Body of pancreas (tissue), 4 donors: ENCODE measurements around the gene ATP2B2. TPM values are rescaled to one million over a fixed set of nuclear protein-coding genes. Genes with fewer than 3 reads are reported as not detected.

Experiments used
- ATAC-seq: fragments of 150-250 bp; one replicate; pipeline ENCODE4 v1.9.1; 2016
- DNase-seq, 4 donors: peaks; one replicate each; pipeline ENCODE4 v3.0.0-alpha.2; 2019
- H3K27ac ChIP-seq, 4 donors: fragments of 200-600 bp; sonication (generic); 1 replicate in 3 of 4; 2 replicates in 1 of 4; pipeline versions ENCODE4 v1.5.1 to v1.6.1; 2016 to 2019; ENCODE audit warnings: mild to moderate bottlenecking in 1 of 4, mixed read lengths in 1 of 4, moderate library complexity in 1 of 4
- H3K27me3 ChIP-seq, 2 donors: fragments of 200-600 bp; sonication (generic); one replicate each; pipeline ENCODE4 v1.6.0; 2016; ENCODE audit warnings: mild to moderate bottlenecking in 1 of 2
- H3K36me3 ChIP-seq, 2 donors: fragments of 200-600 bp; sonication (generic); replicated peaks in 1 of 2; 2 replicates each; pipeline ENCODE4 v1.5.1; 2016; ENCODE audit warnings: low read depth in 2 of 2; ENCODE audit not compliant: insufficient read depth in 1 of 2
- H3K4me1 ChIP-seq: fragments of 200-600 bp; sonication (generic); one replicate; pipeline ENCODE4 v1.6.0; 2016
- H3K4me3 ChIP-seq, 2 donors: fragments of 200-600 bp; sonication (generic); 1 replicate in 1 of 2; 2 replicates in 1 of 2; pipeline ENCODE4 v1.5.1; 2016 to 2019
- H3K9me3 ChIP-seq, 3 donors: fragments of 200-600 bp; sonication (generic); 1 replicate in 2 of 3; 2 replicates in 1 of 3; pipeline ENCODE4 v1.5.1; 2016
- CTCF ChIP-seq, 7 experiments: fragments of 450-650 bp in 4 of 7; fragments of 200-600 bp in 3 of 7; sonication (generic) in 3 of 7; IDR thresholded peaks; one replicate each; pipeline ENCODE4 v1.5.1; 2016 to 2019; ENCODE audit warnings: antibody characterized with exemption in 7 of 7
- POLR2A ChIP-seq, 3 donors: fragments of 450-650 bp; IDR thresholded peaks; one replicate each; pipeline ENCODE4 v1.6.1; 2016; ENCODE audit warnings: antibody characterized with exemption in 3 of 3, mild to moderate bottlenecking in 2 of 3
- WGBS, 2 donors: methylation state at CpG; one replicate each; pipeline ENCODE4 v1.1.5; 2017; 5-methylcytosine and 5-hydroxymethylcytosine counted together
- intact Hi-C: fragments of 100-400 bp; cut with DNase I; formaldehyde crosslinking; loops from one replicate; pipeline ENCODE4 v1.15.1; 2023
- total RNA-seq, 2 donors: library from RNA; depleted of rRNA; stranded (reverse); fragments of >200 nt; gene quantifications; one replicate each; pipeline ENCODE4 v1.1.0, GENCODE V29; 2016

ATP2B2 gene
- total RNA-seq, 2 donors from 2014 or later: 0.52 TPM; not detected in 1

GRCh38 chr3:10527295-10528001, 22.1 kb upstream of the ATP2B2 start:
- 88 to 96% methylated on average over 5 to 13 of the region's 13 CpGs for WGBS, 2 donors
- no peak for ATAC-seq

GRCh38 chr3:10526366-10526765, 21.0 kb upstream of the ATP2B2 start:
- no peak for TF ChIP-seq CTCF (IDR thresholded peaks at IDR 0.05)
- TF ChIP-seq POLR2A (IDR thresholded peaks at IDR 0.05): no peak
- no peaks in the 10 kb centered on the region for H3K36me3 ChIP-seq
- intact Hi-C loops: no loop called here
- no peak for ATAC-seq
- no peaks in the 10 kb centered on the region for H3K27me3 ChIP-seq
- H3K4me1 ChIP-seq: no peaks in the 10 kb centered on the region
- no peaks in the 10 kb centered on the region for H3K9me3 ChIP-seq
- H3K4me3 ChIP-seq: no peak overlapping the region
- H3K27ac ChIP-seq: no peak overlapping the region
- no peak for DNase-seq
- WGBS, 2 donors: 86% methylated on average over 2 to 4 of the region's 4 CpGs

More at GRCh38 chr3:10527295-10528001, 22.1 kb upstream of the ATP2B2 start:
- Histone ChIP-seq H3K27me3 (no peaks in the 10 kb centered on the region), H3K36me3 (no peaks in the 10 kb centered on the region), H3K9me3 (no peaks in the 10 kb centered on the region), H3K4me1 (no peaks in the 10 kb centered on the region), H3K4me3 (no peak overlapping the region), H3K27ac (no peak overlapping the region)
- DNase-seq: no peak
- intact Hi-C loops: no loop called here
- no peak for TF ChIP-seq POLR2A (IDR thresholded peaks at IDR 0.05)
- TF ChIP-seq CTCF (IDR thresholded peaks at IDR 0.05): no peak

GRCh38 chr3:10524799-10525301, 19.5 kb upstream of the ATP2B2 start:
- TF ChIP-seq CTCF (IDR thresholded peaks at IDR 0.05): no peak
- no peak for TF ChIP-seq POLR2A (IDR thresholded peaks at IDR 0.05)
- no peak for ATAC-seq

GRCh38 chr3:10524270-10524669, 18.9 kb upstream of the ATP2B2 start:
- ATAC-seq: no peak
- DNase-seq: no peak
- intact Hi-C loops: no loop called here
- no peak for TF ChIP-seq POLR2A (IDR thresholded peaks at IDR 0.05)
- no peak for TF ChIP-seq CTCF (IDR thresholded peaks at IDR 0.05)
- H3K9me3 ChIP-seq: no peaks in the 10 kb centered on the region
- H3K4me1 ChIP-seq: no peaks in the 10 kb centered on the region
- no peak overlapping the region for H3K4me3 ChIP-seq
- no peaks in the 10 kb centered on the region for H3K27me3 ChIP-seq
- H3K36me3 ChIP-seq: no peaks in the 10 kb centered on the region
- WGBS, 2 donors: 70 to 90% methylated on average over 7 of the region's 7 CpGs
- H3K27ac ChIP-seq: no peak overlapping the region

More at GRCh38 chr3:10524799-10525301, 19.5 kb upstream of the ATP2B2 start:
- Histone ChIP-seq H3K9me3 (no peaks in the 10 kb centered on the region), H3K27ac (no peak overlapping the region), H3K4me3 (no peak overlapping the region), H3K4me1 (no peaks in the 10 kb centered on the region), H3K27me3 (no peaks in the 10 kb centered on the region), H3K36me3 (no peaks in the 10 kb centered on the region)
- no peak for DNase-seq
- intact Hi-C loops: no loop called here
- 55 to 62% methylated on average over 3 of the region's 3 CpGs for WGBS, 2 donors

GRCh38 chr3:10523561-10523960, 18.2 kb upstream of the ATP2B2 start:
- 65 to 70% methylated on average over 5 of the region's 5 CpGs for WGBS, 2 donors
- no peak for ATAC-seq

More at GRCh38 chr3:10523561-10523960, 18.2 kb upstream of the ATP2B2 start:
- H3K4me3 ChIP-seq: no peak overlapping the region
- no peaks in the 10 kb centered on the region for H3K4me1 ChIP-seq
- intact Hi-C loops: no loop called here
- TF ChIP-seq POLR2A (IDR thresholded peaks at IDR 0.05) (no peak), CTCF (IDR thresholded peaks at IDR 0.05) (no peak)
- no peaks in the 10 kb centered on the region for H3K27me3 ChIP-seq
- H3K27ac ChIP-seq: no peak overlapping the region
- H3K36me3 ChIP-seq: no peaks in the 10 kb centered on the region
- no peak for DNase-seq
- no peaks in the 10 kb centered on the region for H3K9me3 ChIP-seq
